ENCODE data around the gene OLFML2B.

- TF ChIP-seq CTCF (IDR thresholded peaks at IDR 0.05; ENCODE audit: low read depth, low read length) (no peak), EZH2phosphoT487 (IDR thresholded peaks at IDR 0.05; ENCODE audit: low read depth) (no peak)
Measured at GRCh38 chr1:161954466-161954865, 69.2 kb downstream of the OLFML2B start.

Data from OCI-LY3 (cell line).